Stimulated activated CD8-positive, alpha-beta memory T cell treated with anti-CD3 and anti-CD28 coated beads, Interleukin-7, amount 100 ng/mL, for 24 hours (primary cell): ENCODE results near the gene ID2.
A peak's percentile ranks its signal among the peaks of the same experiment; 100 is the strongest.
"Not testable (repeated sequence)": the region's sequence is repeated elsewhere in the genome, so short reads cannot be mapped to it uniquely, and the experiment has no call there.

Experiments
- DNase-seq: peaks from one replicate; pipeline ENCODE4 v3.0.0-alpha.2; 2020; ENCODE audit warnings: low read depth

The ID2 gene

DNA sequence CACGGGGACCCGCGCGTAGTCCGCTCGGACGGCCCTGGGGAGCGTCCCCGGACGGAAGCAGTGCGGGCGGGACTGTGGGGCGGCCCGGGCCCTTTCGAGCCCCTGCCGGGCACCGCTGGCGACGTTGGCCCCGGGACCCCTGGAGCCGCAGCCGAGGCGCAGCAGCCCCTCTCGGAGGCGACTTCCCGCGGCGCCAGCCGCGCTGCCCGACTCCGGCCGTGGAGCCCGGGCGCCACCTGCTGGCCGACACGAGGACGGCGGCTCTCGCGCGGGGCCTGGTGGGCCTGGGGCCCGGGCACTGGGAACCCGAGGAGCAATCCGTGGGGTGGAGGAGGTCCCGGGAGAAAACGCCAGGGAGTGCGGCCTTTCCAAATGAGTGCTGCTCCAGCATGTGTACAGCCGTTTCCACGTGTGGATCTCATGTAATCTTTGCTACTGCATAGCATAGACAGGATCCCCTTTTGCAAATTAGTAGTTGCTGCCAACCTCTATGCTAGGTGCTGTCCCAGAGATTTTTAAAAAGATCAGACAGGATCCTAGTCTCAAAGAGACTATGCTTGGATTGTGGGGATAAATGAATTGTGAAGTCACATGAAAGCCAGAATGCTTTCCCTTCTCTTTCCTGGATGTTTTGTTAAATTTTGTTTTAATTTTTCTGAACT lies 4.0 kb downstream of the ID2 start:
- DNase-seq, result peak; percentile 68

DNA sequence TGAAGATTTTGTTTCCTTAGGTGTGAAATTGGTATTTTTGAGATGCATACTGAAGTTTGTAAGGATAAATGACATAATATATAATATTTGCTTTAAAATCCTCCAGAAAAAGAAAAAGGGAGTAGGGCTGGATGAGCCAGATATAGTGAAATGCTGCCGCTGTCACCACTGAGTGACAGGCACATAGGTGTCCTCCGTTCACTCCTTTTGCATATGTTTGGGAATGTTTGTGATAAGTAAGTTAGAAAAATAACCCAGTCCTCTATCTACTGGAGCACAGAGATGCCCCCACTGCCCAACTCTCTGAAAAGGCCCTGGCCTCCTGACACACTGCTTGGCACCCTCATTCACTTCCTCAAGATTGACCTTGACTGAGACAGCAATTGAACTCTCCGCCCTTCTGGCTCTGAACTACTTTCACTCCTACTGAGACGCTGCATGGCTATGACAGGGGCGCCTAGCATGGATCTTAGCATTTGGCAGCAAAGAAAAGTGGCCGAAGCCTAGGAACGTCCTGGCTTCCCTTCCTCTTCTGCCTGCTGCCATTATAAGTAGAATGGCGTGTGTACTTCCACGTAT lies 10.1 kb downstream of the ID2 start:
- no peak for DNase-seq

DNA sequence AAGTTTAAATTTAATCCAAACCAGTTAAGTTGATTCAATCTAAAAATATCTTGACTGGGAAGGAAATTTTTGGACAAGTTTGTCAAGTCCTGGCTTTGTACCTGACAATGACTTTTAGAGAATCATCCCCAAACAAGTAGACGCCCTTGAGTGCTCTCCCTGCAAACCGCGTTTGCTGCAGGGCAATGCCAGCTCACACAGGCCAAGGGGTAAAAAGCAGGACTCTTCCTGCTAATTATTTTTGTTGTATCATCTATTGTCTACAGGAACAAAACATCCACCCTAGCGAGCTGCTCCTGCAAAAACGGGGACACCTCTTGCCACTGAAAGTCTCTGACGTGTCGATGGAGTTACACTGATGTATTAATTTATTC lies 10.9 kb downstream of the ID2 start:
- no peak for DNase-seq

DNA sequence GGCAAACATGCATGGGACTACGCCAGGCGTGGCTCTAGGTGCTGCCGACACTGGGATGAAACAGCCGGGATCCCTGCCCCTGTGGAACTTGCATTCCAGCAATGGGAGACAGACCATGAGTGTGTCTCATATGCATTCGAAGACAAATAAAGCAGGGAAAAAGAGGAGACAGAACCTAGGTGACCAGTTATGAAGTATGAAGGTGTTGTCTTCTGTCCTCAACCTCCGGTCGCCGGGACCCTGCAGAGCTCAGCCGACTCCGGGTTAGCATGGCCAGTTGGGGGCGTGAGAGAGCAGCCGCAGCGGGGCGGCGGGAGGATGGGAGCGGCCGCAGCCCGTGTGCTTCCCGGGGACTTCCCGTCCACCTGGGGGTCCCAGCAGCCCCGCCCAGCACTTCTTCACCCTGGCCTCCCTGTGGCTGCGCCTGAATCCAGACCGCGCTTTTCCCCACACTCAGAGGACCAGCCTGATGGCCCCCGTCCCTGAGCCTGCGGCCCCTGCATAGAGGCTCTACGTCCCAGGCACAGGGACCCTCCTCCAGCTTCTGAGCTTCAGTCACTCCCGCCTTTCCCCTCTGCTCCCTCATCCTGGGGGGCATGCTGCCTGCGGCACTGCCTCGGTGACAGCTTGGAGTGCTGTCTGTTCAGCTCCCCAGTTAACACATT lies 11.4 kb downstream of the ID2 start:
- peak; percentile 16 for DNase-seq

DNA sequence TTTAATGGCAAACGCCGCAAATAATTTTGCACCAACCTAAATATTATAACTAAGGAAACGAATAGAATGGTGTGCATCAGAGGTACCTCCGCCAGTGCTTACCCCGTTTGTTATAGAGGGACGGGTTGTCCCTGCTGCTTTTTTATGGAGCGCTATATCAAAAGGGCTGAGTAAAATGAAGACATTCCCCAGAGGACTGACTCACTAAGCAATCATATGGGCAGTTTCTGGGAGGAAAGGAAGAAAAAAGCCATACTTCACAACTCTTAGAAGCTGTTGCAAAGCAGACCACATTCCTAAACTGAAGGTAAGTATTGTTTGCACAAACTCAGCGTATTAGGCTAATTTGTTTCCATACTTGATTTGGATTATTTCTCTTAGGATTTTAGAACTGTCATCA lies 12.9 kb downstream of the ID2 start:
- DNase-seq, result no peak

DNA sequence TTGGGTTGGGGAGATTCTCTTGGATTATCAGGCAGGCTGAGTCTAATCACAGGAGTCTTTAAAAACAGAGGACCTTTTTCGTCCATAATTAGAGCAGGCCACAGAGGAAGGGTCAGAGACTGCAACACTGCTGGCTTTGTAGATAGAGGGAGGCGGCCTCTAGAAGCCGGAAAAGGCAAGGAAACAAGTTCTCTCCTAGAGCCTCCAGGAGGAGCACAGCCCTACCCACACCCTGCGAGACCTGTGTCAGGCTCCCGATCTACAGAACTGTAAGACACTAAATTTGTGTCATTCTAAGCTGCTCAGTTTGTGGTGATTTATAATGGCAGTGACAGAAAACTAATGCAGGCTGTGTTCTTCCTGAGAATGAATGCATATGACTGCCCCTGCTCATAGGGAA lies 15.3 kb downstream of the ID2 start:
- no peak for DNase-seq

DNA sequence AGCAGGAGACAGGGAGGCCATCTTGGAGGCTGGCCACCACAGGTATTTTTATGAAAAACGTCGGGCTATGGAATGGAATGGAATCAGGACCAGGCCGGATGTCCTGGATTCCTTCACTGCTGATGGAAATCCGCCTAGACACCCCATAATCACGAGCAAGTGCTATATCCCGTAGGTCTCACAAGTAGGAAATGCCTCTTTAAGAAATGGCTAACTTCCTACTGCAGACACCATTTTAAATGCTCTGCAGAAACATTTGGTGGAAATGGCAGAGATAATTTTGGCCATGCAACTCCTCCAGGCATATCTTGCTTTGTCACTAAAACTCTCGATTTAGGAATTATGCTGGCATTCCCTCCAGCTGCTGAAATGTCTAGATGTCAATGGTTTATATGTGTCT lies 18.0 kb downstream of the ID2 start:
- no peak for DNase-seq

DNA sequence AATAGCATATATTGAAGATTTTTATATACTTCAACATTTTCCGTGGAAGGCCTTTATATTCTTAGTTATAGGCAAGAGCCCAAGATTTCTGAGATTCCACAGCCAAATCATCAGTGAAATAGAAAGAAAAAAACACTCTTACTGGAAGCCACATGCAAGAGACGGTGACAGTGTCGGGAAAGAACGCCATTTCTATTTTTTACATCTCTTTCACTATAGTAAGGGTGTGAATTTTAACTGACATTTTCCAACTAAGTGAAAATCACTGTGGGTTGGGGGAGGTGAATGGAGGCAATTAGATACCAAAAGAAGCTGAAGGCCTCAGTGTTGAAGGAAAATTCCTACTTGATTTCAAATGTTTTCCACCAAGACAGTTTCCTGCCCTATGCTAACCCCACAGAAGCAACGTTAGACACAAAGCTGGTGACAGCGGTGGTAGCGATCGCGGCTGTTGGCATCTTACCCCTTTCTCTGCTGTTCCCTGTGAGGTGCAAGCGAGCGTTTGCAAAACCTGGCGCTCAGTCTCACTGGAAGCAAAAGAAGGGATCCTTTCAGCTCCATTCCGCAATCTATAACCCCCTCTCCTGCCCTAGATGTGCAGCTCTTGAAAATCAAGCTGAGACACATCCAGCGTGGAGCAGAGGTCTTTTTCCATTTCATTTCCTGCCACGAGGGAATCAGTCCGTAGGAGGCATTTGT lies 20.0 kb downstream of the ID2 start:
- DNase-seq, result no peak

DNA sequence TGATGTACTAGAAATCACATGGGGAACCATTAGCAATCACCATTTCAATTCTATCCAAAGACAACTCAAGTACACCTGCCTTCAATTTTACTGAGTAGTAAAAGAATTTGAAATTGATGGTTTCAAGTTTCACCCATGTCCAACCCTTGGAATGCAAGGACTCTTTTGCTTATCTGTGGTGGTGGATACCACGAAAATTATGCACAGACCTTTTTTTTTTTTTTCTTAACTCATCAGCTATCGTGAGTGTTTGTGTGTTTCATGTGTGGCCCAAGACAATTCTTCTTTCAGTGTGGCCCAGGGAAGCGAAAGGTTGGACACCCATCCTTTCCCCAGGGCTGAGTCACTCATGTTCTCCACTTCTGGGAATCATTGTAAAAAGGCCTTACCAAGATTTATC lies 23.1 kb downstream of the ID2 start:
- no peak for DNase-seq

DNA sequence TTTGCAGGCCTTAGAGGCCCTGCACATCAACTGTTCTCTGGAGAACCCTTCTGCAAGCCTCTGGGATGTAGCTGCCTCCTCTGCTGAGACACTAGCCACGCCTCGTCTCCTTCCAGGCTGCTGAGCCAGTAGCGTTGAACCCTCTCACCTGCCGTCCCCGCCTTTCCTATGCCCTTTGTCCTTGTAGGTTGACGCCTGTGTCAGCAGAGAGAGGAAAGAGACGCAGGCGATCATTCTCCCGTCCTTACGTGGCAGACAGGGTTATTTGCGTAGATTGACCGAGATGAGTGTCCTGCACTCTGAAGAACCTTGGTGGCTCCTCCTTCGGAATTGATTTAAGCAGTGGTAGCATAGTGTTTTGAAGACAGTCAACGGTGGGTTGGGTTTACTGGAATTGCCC lies 27.8 kb downstream of the ID2 start:
- no peak for DNase-seq

DNA sequence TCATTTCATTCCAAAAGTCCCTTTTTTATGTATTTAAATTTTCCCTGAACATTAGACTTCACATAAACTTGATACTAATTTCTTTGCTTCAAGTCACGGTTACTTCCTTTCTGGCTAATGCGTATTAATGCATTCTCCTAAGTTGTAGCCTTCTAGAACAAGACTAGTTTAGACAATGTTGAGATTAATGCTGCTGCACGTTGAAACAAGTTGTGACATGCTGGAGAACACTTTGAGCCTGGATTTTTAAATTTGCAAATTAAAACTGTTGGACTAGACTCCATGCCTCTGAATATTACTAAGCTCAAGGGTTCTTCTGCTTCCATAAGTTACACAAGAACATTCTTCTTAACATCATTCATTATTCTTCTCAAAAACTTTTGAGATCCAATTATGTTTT lies 29.1 kb downstream of the ID2 start:
- DNase-seq, result no peak

DNA sequence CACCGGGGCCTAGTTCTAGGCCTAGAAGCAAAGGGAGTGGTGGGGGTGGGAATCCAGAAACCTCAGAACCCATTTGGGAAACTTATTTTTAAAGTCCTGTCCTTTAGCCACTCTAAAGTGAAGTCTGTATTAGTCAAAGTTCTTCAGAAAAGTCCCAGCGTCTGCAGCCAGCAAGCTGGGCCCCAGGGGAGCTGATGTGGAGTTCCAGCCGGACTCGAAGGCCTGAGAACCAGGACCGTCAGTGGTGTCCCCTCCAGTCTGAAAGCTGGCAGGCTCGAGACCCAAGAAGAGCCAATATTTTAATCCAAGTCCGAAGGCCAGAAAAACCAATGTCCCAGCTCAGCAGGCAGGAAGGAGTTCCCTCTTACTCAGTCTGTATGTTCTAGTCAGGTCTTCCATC lies 32.4 kb downstream of the ID2 start:
- DNase-seq, result no peak

DNA sequence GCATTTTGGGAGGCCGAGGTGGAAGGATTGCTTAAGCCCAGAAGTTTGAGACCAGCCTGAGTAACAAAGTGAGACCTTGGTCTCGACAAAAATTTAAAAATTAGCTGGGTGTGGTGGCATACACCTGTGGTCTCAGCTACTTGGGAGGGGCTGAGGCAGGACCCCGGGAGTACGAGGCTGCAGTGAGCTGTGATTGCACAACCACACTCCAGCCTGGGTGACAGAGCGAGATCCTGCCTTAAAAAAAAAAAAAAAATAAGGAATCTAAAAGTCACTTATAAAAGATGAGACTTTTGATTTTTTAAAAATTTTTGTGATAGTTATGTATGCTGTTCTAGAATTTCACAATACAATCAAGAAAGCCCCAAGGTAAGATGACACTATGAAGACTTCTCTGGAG lies 33.1 kb downstream of the ID2 start:
- no peak for DNase-seq

DNA sequence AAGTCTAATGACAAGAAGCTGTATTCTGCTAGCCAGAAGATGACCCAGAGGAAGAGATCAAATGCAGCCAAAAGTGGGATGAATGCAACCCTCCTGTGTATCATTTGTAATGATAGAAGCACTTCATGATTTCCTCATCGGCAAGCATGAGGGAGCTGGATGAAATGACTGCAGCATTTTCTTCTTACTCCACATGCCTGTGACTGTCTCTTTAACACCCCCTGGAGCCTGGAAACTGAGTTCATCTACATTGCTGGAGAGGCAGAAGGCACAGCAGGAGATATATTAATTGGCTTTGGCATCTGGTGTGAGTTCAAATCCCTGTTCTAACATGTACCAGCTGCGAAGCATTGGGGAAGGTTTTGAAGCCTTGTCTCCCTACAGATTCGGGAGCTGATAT lies 37.7 kb downstream of the ID2 start:
- DNase-seq, result no peak

DNA sequence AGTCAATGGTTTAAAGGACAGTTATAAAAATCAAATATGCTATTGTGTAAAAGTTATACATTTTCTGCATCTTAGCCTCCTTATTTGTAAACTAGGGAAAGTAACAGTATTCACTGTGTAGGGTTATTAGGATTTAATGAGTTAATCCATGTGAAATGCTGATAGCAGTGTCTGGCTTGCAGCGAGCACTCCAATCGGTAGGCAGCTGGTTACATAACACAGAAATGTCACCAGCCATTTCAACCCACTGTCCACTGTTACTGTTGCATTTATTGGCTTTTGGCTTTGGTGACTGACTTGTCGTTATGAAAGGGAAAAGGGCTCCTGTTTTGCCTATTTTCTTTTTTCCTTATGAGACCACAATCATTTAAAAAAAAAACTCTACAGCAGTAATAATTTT lies 38.9 kb downstream of the ID2 start:
- no peak for DNase-seq

DNA sequence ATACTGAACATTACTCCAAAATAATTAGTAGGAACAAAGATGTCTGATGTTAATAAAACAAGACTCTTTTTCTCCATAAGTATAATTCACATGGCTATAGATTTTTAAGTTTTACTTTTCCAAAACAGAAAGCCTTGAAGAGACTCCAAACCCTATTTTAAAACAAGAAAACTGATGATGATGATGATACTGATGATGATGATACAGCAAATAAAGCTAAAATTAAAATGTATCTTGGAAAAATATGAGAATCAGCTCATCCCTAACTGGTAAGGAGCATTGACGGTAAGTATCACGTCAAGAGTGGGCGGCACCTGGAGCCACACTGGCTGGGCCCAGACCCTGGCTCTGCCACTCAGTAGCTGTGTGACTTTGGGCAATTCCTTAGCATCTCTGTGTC lies 39.6 kb downstream of the ID2 start:
- no peak for DNase-seq

DNA sequence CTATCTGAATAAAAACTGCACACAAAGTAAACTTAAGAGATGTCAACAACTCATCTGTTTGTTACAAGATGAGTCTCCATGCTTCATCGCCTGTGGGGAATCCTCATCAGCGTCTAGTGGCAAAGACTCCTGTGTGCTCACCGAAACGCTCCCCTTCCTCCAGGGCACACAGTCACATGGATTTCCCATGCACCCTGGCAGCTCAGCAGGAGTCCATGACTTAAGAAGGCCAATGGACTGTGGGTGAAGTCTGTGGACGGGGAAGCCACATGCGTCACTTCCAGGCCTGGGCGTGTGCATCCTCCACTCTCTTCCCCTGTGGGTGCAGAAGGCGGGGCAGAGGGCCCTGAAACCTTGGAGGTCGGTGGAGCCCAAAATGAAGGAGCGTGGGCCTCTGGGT lies 41.1 kb downstream of the ID2 start:
- DNase-seq, result no peak

DNA sequence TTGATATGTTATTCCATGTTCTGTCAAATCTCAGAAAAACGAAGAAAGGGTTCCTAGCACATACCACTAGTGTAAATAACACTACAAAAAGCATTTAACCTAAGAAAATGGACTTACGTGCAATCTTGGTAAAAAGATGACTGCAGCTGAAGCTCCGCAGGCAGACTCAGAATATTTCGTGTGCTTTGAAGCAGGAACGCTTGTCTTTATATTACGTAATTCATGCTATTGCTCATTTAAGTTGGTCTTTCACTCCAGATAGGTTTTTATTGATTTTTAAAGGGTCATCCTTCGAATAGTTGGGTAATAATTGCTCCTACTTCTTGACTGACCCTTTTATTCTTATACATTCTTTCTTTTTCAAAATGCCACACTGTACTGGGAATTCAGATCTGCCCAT lies 44.0 kb downstream of the ID2 start:
- no peak for DNase-seq

DNA sequence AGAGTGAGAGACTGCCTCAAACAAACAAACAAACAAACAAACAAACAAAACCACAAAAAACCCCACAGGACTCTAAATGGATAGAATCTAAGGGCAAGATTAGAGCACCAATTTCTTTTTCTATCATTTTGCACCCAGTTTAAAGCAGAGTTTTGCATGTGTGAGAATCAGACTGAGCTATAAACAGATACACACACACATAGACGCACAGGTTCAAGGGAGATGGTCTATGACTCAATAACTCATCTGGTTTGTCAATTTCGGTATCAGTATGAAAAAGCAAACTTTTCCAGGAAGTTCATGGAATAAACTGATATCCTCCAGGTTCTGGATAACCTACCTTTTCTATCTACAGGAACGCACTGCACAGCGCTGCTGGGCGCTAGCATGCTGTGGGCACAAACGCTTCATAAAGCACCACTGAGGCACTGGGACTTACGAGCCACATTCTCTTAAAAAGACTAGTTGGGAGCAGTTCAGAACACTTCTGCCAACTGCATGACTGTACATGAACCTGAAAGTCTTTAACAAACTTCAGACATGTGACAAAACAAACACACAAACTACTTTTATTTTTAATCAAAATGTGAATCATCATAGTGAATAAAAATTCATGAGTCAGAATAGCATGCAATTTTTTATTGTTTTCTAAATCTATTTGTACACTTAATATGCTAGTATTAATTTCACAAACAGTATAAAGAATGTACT lies 46.6 kb downstream of the ID2 start:
- no peak for DNase-seq

DNA sequence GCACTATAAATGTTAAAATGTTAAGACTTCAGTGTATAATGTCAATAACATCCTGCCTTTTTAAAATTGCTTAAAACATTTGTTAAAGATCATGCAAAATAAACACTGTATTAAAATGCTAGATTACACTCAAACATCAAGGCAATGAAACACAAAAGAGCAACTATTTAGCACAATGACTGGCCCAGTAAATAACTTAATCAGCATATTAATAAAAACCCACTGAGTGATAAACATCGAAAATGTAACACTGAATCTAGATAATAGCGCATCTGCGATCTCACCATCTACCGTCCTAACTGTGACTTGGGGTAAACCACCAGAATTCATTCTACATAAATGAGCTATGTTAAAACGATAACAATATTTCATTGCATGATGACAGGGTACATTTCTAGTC lies 47.2 kb downstream of the ID2 start:
- DNase-seq, result not testable (repeated sequence)

DNA sequence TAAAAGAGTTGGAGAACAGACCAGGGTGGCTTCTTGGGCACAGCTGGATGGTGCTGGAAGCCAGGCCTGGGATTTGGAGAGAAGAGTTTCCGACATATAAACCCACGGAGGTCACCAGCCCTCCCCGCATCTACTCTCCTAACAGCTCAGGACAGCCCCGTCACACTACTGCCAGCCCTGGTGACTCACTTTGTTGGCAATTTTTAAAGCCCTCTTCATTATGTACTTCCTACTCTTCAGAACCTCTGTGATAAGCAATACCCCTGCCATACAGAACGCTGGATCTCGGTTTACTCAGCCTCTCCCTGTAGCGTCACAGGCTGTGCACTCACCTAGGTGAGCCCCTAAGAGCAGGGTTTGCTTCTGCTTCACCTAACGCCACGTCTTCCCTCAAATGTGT lies 48.1 kb downstream of the ID2 start:
- DNase-seq, result no peak

DNA sequence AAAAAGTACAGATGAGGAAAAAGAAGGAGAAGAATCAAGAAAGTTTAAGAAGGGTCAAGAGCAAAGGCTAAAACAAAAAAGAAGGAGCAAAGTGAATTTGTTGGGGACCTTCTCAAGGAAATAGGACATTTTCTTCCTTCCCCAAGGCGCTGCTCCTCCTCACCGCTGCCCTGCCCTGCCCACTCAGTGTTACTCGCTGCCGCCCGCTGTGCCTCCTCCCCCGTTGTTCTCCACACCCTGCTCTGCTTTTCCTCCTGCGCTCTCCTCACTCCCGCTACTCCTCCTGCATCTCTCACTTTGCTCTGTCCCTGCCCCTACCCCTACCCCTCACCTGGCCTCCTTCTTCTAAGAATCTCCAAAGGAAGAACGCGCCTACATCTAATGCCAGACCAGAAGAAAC lies 50.7 kb downstream of the ID2 start:
- DNase-seq, result no peak
